Measurements from ENCODE around the gene COL5A3.
A peak's percentile ranks its signal among the peaks of the same experiment; 100 is the strongest.
"Not testable (repeated sequence)": the region's sequence is repeated elsewhere in the genome, so short reads cannot be mapped to it uniquely, and the experiment has no call there.

The COL5A3 gene

GRCh38 chr19:9958379-9958821 lies 51.9 kb downstream of the COL5A3 start:
- no peak overlapping the region for H3K4me3 ChIP-seq (ENCODE audit: low read depth, low read length)
- DNase-seq (ENCODE audit: low read depth) = peak; percentile 87
- TF ChIP-seq CTCF (conservative IDR thresholded peaks at IDR 0.05; ENCODE audit: low read depth, low read length) = no peak

GRCh38 chr19:9956956-9957355 lies 53.3 kb downstream of the COL5A3 start:
- DNase-seq (ENCODE audit: low read depth) = no peak
- no peak overlapping the region for H3K4me3 ChIP-seq (ENCODE audit: low read depth, low read length)
- TF ChIP-seq CTCF (conservative IDR thresholded peaks at IDR 0.05; ENCODE audit: low read depth, low read length) = no peak

GRCh38 chr19:9953802-9954542 lies 56.3 kb downstream of the COL5A3 start:
- TF ChIP-seq CTCF (conservative IDR thresholded peaks at IDR 0.05; ENCODE audit: low read depth, low read length) = no peak
- H3K4me3 ChIP-seq (ENCODE audit: low read depth, low read length) = no peak overlapping the region
- DNase-seq (ENCODE audit: low read depth) = no peak

GRCh38 chr19:9952276-9952675 lies 58.0 kb downstream of the COL5A3 start:
- no peak for DNase-seq (ENCODE audit: low read depth)
- no peak overlapping the region for H3K4me3 ChIP-seq (ENCODE audit: low read depth, low read length)
- TF ChIP-seq CTCF (conservative IDR thresholded peaks at IDR 0.05; ENCODE audit: low read depth, low read length) = no peak

GRCh38 chr19:9947441-9947840 lies 62.9 kb downstream of the COL5A3 start:
- H3K4me3 ChIP-seq (ENCODE audit: low read depth, low read length) = no peak overlapping the region
- TF ChIP-seq CTCF (conservative IDR thresholded peaks at IDR 0.05; ENCODE audit: low read depth, low read length) = no peak
- no peak for DNase-seq (ENCODE audit: low read depth)

- not testable (repeated sequence) for DNase-seq (ENCODE audit: low read depth); H3K4me3 ChIP-seq (ENCODE audit: low read depth, low read length)
Measured at GRCh38 chr19:9946528-9947125, 63.7 kb downstream of the COL5A3 start.

GRCh38 chr19:9945319-9945966 lies 64.9 kb downstream of the COL5A3 start:
- TF ChIP-seq CTCF (conservative IDR thresholded peaks at IDR 0.05; ENCODE audit: low read depth, low read length) = no peak
- peak overlapping the region; percentile 8 for H3K4me3 ChIP-seq (ENCODE audit: low read depth, low read length)
- DNase-seq (ENCODE audit: low read depth) = peak; percentile 92
